GM19467 (cell line): ENCODE data around the gene OAS3.

ENCODE experiments used
- ATAC-seq: cut with Tn5 transposase; IDR thresholded peaks from one replicate; pipeline ENCODE4 v1.9.1; 2021; ENCODE audit warnings: mild to moderate bottlenecking, moderate library complexity; ENCODE audit not compliant: unreplicated experiment

Gene OAS3

DNA sequence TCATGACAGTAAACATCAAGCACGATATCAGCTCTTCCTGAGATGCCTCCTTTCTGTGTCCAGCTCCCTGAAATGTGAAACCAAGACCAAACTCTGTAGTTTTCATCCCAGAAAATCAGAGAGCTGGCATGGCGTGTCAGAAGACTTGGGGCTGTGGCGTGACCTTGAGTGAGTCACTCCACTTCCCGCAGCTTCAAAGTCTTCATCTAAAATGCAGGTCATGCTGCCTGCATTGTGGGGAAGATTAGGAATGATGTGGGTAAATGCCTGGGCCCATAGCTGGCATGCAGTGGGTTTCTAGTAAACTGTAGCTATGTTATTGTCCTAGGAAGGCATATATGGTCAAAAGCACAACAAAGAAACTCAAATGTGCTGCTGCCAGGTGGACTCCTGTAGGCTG lies 68.9 kb downstream of the OAS3 start:
- ATAC-seq = no peak

DNA sequence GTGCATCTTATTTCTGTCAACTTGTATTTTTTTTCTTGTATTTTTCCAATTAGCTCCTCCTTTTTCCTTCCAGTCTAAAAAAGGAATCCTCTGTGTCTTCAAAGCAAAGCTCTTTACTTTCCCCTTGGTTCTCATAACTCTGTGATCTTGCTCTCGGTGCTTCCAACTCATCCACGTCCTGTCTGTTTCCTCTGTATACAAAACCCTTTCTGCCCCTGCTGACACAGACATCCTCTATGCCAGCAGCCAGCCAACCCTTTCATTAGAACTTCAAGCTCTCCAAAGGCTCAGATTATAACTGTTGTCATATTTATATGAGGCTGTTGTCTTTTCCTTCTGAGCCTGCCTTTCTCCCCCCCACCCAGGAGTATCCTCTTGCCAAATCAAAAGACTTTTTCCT lies 72.4 kb downstream of the OAS3 start:
- no peak for ATAC-seq

DNA sequence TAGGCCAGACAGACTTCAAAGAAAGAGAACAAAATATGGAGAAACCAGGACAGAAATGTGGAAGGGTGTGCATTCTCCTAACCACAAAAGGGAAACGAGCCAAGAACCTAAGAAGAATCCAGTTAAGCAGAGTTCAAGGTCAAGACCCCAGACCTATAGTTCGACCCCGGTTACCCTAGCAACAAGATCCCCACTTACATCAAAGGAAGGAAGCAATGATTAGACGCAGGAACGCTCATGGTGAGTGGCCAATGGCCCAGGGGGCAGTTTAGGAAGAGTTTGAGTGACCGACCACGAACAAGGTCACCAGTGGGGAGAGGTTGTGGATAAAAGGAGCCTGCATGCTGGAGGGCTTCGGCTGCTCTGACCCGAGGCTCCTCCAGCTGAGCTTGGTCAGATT lies 76.3 kb downstream of the OAS3 start:
- no peak for ATAC-seq

DNA sequence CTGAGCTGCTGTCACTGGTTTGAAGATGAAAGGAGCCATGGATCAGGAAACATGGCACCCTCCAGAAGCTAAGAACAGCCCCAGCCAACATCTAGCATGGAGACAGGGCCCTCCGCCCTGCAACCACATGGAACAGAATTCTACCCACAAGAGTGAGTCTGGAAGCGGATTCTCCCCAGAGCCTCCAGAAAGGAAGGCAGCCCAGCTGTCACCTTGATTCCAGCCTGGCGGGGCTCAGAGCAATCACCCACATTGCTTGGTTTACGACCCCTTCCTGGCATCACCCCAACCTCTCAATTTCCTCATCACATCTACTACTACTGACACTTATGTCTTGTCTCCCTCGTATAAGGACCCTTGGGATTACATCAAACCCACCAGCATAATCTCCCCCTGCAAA lies 78.5 kb downstream of the OAS3 start:
- no peak for ATAC-seq

DNA sequence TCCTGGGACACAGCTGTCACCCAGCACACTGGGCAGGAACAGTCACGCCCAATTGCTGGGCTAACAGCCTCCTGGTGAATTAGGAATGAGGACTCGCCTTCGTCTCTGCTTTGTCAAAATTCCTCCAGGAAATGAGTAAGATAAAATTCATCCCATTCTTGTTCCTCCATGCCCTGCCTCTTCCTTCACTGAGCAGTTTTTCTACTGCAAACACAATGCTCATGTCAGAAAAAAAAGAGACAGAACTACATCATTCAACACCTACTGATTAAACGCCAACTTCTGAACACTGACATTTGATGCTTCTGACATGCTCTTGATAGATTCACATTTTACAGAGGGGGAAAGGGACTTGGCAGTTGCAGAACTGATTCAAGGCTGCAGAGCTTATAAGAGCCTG lies 80.8 kb downstream of the OAS3 start:
- ATAC-seq = no peak

DNA sequence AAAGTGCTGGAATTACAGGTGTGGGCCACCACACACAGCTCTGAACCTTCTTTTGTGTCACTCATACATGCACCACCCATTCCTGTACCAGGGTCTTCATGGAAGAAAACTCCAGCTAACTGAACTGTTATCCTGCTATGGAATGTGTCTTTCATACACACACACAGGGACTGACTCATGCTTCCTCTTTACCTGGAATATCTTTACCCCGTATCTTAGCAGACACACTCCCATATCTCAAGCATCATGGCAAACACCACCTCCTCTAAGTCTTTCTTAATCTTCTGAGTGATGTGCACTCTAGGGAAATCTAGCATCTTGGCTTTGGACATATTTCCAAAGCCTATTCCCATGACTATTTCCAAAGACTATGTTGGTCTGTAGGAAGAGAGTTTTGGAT lies 83.2 kb downstream of the OAS3 start:
- ATAC-seq = no peak
